WTC11 (cell line): ENCODE results near the gene ROBO1. TPM values are rescaled to one million over a fixed set of nuclear protein-coding genes. Genes with fewer than 3 reads are reported as not detected.

ENCODE experiments used
- ATAC-seq: fragments of 200-7000 bp; cut with Tn5 transposase; 2 replicates; pipeline ENCODE4 v1.10.0; 2021; ENCODE audit warnings: mild to moderate bottlenecking, moderate library complexity
- CTCF ChIA-PET: fragments of 300-600 bp; sonication (Branson Sonifier 250); formaldehyde crosslinking; loops from one replicate; lab custom pipeline; 2021; ENCODE audit warnings: antibody characterized with exemption; lab: Charles Lee
- POLR2A ChIA-PET: fragments of 350-600 bp; sonication (Branson Sonifier 250); formaldehyde crosslinking; loops from one replicate; lab custom pipeline; 2021; ENCODE audit warnings: antibody characterized with exemption; lab: Charles Lee
- DNase-seq: peaks from one replicate; pipeline ENCODE4 v3.0.0; 2021; ENCODE audit warnings: low spot score
- H3K27ac Mint-ChIP-seq: 2 replicates; pipeline ENCODE4 v1.8.0; 2021; ENCODE audit warnings: mixed read lengths
- H3K27me3 Mint-ChIP-seq: 2 replicates; pipeline ENCODE4 v1.8.0; 2021; ENCODE audit warnings: low read depth, mild to moderate bottlenecking, moderate library complexity, mixed read lengths
- H3K36me3 Mint-ChIP-seq: 2 replicates; pipeline ENCODE4 v1.8.0; 2021; ENCODE audit warnings: mixed read lengths
- H3K4me1 Mint-ChIP-seq: 2 replicates; pipeline ENCODE4 v1.8.0; 2022; ENCODE audit warnings: mixed read lengths
- H3K4me3 Mint-ChIP-seq: 2 replicates; pipeline ENCODE4 v1.8.0; 2021; ENCODE audit warnings: mild to moderate bottlenecking, moderate library complexity, mixed read lengths
- H3K9me3 Mint-ChIP-seq: 2 replicates; pipeline ENCODE4 v1.8.0; 2021; ENCODE audit warnings: mixed read lengths
- ATF3 ChIP-seq: sonication (generic); formaldehyde crosslinking; conservative IDR thresholded peaks from 2 replicates; pipeline ENCODE4 v1.8.1; 2022; ENCODE audit warnings: mild to moderate bottlenecking, missing genetic modification reagents
- E2F5 ChIP-seq: sonication (generic); formaldehyde crosslinking; IDR thresholded peaks from 2 replicates; pipeline ENCODE4 v1.8.1; 2022; ENCODE audit warnings: mild to moderate bottlenecking, moderate library complexity, missing genetic modification reagents
- EMX1 ChIP-seq: fragments of 250-450 bp; sonication (Bioruptor Pico); IDR thresholded peaks from 2 replicates; pipeline ENCODE4 v1.8.0; 2021; ENCODE audit warnings: mild to moderate bottlenecking
- ETV6 ChIP-seq: sonication (generic); formaldehyde crosslinking; IDR thresholded peaks from 2 replicates; pipeline ENCODE4 v1.8.1; 2022; ENCODE audit warnings: mild to moderate bottlenecking, missing genetic modification reagents
- HMGA2 ChIP-seq: fragments of 250-450 bp; sonication (Bioruptor Pico); IDR thresholded peaks from 2 replicates; pipeline ENCODE4 v1.4.0; 2021; ENCODE audit warnings: mild to moderate bottlenecking, moderate library complexity
- IRF2 ChIP-seq: sonication (generic); formaldehyde crosslinking; IDR thresholded peaks from 2 replicates; pipeline ENCODE4 v1.8.0; 2022; ENCODE audit warnings: low read depth, missing genetic modification reagents, borderline replicate concordance
- JAZF1 ChIP-seq: fragments of 250-450 bp; sonication (Bioruptor Pico); IDR thresholded peaks from 2 replicates; pipeline ENCODE4 v1.9.0; 2021; ENCODE audit warnings: moderate library complexity, mild to moderate bottlenecking, inconsistent platforms
- MXD4 ChIP-seq: fragments of 250-450 bp; sonication (Bioruptor Pico); IDR thresholded peaks from 2 replicates; pipeline ENCODE4 v1.8.0; 2021; ENCODE audit warnings: mild to moderate bottlenecking, moderate library complexity, borderline replicate concordance
- NFATC4 ChIP-seq: fragments of 250-450 bp; sonication (Bioruptor Pico); IDR thresholded peaks from 2 replicates; pipeline ENCODE4 v1.9.0; 2021; ENCODE audit warnings: mild to moderate bottlenecking
- NR1H2 ChIP-seq: sonication (generic); formaldehyde crosslinking; IDR thresholded peaks from 2 replicates; pipeline ENCODE4 v1.9.0; 2021; ENCODE audit warnings: mild to moderate bottlenecking, moderate library complexity, missing genetic modification reagents
- TP53 ChIP-seq: sonication (generic); formaldehyde crosslinking; IDR thresholded peaks from 2 replicates; pipeline ENCODE4 v1.8.1; 2023; ENCODE audit warnings: mild to moderate bottlenecking, missing genetic modification reagents
- ZNF121 ChIP-seq: sonication (generic); formaldehyde crosslinking; IDR thresholded peaks from 2 replicates; pipeline ENCODE4 v1.8.0; 2023; ENCODE audit warnings: missing genetic modification reagents
- ZNF281 ChIP-seq: sonication (generic); formaldehyde crosslinking; IDR thresholded peaks from 2 replicates; pipeline ENCODE4 v1.8.0; 2023; ENCODE audit warnings: mild to moderate bottlenecking, missing genetic modification reagents
- total RNA-seq: library from RNA; stranded (reverse); gene quantifications from 3 replicates; pipeline ENCODE4 v1.2.3, GENCODE V29; 2021
- TF ChIP-seq, protein P1 (sequence below): fragments of 200-600 bp; IDR thresholded peaks from 2 replicates; pipeline ENCODE4 v1.8.0; 2022; ENCODE audit warnings: antibody characterized with exemption
- TF ChIP-seq, protein P2 (sequence below): fragments of 250-450 bp; sonication (Bioruptor Pico); IDR thresholded peaks from 2 replicates; pipeline ENCODE4 v2.1.2; 2022; ENCODE audit warnings: mild to moderate bottlenecking, moderate library complexity
- TF ChIP-seq, protein P3 (sequence below): sonication (generic); formaldehyde crosslinking; IDR thresholded peaks from 2 replicates; pipeline ENCODE4 v1.8.1; 2023; ENCODE audit warnings: mild to moderate bottlenecking, missing genetic modification reagents, borderline replicate concordance

The ROBO1 gene
- total RNA-seq, 1 experiment from 2014 or later: 90.9 TPM

DNA sequence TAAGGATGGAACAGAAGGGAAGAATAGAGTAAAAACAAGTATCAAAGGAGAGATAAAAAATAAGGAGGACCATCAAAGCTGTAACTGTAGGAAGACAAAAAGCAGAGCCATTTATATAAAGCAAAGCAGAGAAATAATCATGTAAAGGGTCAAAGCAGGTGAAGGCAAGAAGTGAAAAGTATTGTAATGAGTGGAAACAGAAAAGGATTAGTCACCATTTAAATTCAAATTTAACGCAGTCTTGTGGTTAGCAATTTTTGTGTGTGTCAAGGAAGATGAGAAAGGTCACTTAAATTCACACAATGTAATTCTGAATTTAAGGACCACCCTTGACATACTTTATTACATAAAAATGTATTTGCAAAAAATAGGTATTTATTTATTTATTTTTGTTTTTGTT lies 567.8 kb downstream of the ROBO1 start (continued):
- TF ChIP-seq, protein P1, sequence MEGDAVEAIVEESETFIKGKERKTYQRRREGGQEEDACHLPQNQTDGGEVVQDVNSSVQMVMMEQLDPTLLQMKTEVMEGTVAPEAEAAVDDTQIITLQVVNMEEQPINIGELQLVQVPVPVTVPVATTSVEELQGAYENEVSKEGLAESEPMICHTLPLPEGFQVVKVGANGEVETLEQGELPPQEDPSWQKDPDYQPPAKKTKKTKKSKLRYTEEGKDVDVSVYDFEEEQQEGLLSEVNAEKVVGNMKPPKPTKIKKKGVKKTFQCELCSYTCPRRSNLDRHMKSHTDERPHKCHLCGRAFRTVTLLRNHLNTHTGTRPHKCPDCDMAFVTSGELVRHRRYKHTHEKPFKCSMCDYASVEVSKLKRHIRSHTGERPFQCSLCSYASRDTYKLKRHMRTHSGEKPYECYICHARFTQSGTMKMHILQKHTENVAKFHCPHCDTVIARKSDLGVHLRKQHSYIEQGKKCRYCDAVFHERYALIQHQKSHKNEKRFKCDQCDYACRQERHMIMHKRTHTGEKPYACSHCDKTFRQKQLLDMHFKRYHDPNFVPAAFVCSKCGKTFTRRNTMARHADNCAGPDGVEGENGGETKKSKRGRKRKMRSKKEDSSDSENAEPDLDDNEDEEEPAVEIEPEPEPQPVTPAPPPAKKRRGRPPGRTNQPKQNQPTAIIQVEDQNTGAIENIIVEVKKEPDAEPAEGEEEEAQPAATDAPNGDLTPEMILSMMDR: no peak
- TF ChIP-seq, protein P2, sequence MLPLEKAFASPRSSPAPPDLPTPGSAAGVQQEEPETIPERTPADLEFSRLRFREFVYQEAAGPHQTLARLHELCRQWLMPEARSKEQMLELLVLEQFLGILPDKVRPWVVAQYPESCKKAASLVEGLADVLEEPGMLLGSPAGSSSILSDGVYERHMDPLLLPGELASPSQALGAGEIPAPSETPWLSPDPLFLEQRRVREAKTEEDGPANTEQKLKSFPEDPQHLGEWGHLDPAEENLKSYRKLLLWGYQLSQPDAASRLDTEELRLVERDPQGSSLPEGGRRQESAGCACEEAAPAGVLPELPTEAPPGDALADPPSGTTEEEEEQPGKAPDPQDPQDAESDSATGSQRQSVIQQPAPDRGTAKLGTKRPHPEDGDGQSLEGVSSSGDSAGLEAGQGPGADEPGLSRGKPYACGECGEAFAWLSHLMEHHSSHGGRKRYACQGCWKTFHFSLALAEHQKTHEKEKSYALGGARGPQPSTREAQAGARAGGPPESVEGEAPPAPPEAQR (CRISPR knock-in tag): no peak
- TF ChIP-seq E2F5 (no peak), ZNF121 (CRISPR knock-in tag) (no peak)
- TF ChIP-seq, all 79 proteins: peak for 0

DNA sequence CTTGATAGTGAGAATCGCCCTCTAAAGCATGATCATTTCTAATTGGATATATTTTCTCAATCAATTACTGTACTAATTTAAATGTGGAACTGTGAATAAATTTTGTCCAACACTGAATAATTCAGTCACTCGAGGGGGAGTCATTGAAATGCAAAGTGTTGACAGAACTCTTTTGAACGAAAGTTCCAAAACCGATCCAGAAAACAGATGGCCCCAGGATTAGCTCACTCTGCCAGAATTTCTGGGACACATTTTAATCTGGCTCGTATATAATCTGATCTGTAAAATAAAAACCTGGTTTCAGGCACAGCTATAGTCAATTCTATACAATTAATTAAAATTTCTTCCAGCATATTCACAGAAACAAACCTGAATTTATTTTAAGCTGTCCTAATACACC lies 580.4 kb downstream of the ROBO1 start:
- H3K4me3 Mint-ChIP-seq: no peak overlapping the region
- H3K4me1 Mint-ChIP-seq: peaks cover 7% of the 10 kb centered on the region; the same call in 1 of the 2 replicates
- no peaks in the 10 kb centered on the region for H3K9me3 Mint-ChIP-seq
- CTCF ChIA-PET: no interaction called here
- no peaks in the 10 kb centered on the region for H3K36me3 Mint-ChIP-seq
- POLR2A ChIA-PET: no interaction called here
- H3K27me3 Mint-ChIP-seq: no peaks in the 10 kb centered on the region
- DNase-seq (no peak), ATAC-seq (no peak)
- no peak overlapping the region for H3K27ac Mint-ChIP-seq
- TF ChIP-seq ATF3 (CRISPR knock-in tag) (no peak), MXD4 (CRISPR knock-in tag) (no peak), IRF2 (no peak), HMGA2 (CRISPR knock-in tag) (no peak), ETV6 (CRISPR knock-in tag) (no peak), JAZF1 (no peak), NFATC4 (CRISPR knock-in tag) (no peak), EMX1 (CRISPR knock-in tag) (no peak)
- TF ChIP-seq, protein P3, sequence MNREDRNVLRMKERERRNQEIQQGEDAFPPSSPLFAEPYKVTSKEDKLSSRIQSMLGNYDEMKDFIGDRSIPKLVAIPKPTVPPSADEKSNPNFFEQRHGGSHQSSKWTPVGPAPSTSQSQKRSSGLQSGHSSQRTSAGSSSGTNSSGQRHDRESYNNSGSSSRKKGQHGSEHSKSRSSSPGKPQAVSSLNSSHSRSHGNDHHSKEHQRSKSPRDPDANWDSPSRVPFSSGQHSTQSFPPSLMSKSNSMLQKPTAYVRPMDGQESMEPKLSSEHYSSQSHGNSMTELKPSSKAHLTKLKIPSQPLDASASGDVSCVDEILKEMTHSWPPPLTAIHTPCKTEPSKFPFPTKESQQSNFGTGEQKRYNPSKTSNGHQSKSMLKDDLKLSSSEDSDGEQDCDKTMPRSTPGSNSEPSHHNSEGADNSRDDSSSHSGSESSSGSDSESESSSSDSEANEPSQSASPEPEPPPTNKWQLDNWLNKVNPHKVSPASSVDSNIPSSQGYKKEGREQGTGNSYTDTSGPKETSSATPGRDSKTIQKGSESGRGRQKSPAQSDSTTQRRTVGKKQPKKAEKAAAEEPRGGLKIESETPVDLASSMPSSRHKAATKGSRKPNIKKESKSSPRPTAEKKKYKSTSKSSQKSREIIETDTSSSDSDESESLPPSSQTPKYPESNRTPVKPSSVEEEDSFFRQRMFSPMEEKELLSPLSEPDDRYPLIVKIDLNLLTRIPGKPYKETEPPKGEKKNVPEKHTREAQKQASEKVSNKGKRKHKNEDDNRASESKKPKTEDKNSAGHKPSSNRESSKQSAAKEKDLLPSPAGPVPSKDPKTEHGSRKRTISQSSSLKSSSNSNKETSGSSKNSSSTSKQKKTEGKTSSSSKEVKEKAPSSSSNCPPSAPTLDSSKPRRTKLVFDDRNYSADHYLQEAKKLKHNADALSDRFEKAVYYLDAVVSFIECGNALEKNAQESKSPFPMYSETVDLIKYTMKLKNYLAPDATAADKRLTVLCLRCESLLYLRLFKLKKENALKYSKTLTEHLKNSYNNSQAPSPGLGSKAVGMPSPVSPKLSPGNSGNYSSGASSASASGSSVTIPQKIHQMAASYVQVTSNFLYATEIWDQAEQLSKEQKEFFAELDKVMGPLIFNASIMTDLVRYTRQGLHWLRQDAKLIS (CRISPR knock-in tag): no peak

GRCh38 chr3:79184251-79184650 lies 583.5 kb downstream of the ROBO1 start:
- Mint-ChIP-seq H3K27ac (no peak overlapping the region), H3K4me1 (peaks cover 10% of the 10 kb centered on the region; the same call in 1 of the 2 replicates)
- ChIA-PET POLR2A (no interaction called here), CTCF (interaction anchor here (1.7 kb wide), 1 partner anchor 99 kb away, joined by 6 read pairs; no protein-coding TSS in a partner anchor)
- no peak for DNase-seq
- TF ChIP-seq NR1H2 (no peak), ZNF281 (no peak), TP53 (no peak)
- TF ChIP-seq, all 79 proteins: peak for 0
- no peak overlapping the region for H3K4me3 Mint-ChIP-seq
- ATAC-seq: no peak
- H3K27me3 Mint-ChIP-seq: no peaks in the 10 kb centered on the region
- no peaks in the 10 kb centered on the region for H3K36me3 Mint-ChIP-seq
- no peaks in the 10 kb centered on the region for H3K9me3 Mint-ChIP-seq
